Raji (cell line): ENCODE data around the gene PRPF8.

Experiments used
- POLR2A ChIP-seq: IDR thresholded peaks from 2 replicates; pipeline ENCODE4 v1.6.1; 2011; ENCODE audit warnings: low read depth, low read length, control low read depth; ENCODE audit not compliant: insufficient read depth

The PRPF8 gene

GRCh38 chr17:1641065-1641403 lies 43.6 kb downstream of the PRPF8 start:
- TF ChIP-seq POLR2A: no peak

DNA sequence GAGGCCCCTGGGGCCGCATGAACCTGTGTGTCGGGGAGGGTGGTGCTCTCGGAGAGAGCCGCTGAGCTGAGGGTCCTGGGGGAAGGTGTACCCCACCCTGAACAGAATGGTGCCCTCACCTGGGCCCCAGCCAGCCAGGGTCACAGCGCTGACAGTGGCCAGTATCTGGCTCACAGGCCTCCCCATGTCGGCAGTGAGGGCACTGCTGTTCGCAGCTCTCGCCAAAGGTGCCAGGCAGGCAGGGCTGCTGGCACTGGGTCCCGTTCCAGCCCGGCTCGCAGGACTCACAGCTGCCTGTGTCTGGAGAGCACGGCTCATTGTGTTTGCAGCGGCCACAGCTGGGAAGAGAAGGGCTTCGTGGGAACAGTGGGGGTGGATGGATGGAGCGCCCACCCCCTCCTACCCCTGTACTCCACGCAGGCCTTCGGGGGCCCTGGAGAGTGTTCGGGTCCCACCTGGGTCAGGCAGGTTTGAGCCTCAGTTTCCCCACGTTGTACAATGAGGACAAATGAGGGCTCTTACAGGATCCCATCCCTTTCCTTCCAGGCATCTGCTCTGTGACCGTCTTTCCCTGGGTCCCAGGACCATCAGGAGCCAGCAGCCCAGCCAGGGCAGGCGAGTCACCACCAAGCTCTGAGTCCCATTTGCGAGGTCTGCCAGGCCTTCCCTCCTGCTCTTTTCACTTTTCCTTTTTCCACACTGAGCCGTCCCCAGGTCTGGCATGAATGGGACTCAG lies 44.2 kb downstream of the PRPF8 start:
- TF ChIP-seq POLR2A: no peak

GRCh38 chr17:1639549-1640180 lies 45.0 kb downstream of the PRPF8 start:
- no peak for TF ChIP-seq POLR2A

- TF ChIP-seq POLR2A: no peak
These were observed 45.9 kb downstream of the PRPF8 start for GRCh38 chr17:1638624-1639300.

GRCh38 chr17:1638171-1638590 lies 46.5 kb downstream of the PRPF8 start:
- TF ChIP-seq POLR2A: no peak

DNA sequence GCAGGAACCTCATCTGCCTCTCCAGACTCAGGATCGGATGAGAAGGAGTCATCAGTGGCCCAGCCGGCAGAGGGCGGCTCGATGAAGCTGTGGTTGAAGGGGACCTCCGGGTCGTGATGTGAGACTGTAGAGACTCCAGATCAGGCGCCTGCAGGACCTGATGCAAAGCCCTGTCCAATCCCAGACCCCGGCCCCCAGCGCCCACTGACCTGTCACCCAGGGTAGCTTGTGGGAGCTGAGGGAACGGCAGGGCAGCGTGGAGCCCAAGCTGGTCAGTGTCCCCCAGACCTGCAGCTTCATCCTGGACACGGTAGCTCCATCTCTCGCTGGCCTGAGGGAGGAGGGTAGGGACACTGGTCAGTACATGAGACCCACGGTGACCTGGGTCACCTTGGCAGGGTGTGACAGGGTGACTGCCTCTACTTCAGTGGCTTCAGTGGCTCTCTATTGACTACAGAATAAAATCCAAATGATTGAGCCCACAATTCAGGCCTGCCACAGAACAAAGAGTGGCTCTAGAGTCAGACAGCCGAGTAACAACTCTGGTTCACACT lies 47.9 kb downstream of the PRPF8 start:
- no peak for TF ChIP-seq POLR2A

GRCh38 chr17:1635675-1636465 lies 48.8 kb downstream of the PRPF8 start:
- no peak for TF ChIP-seq POLR2A

- no peak for TF ChIP-seq POLR2A
These were observed 49.6 kb downstream of the PRPF8 start for GRCh38 chr17:1634841-1635650.

- TF ChIP-seq POLR2A: no peak
These were observed 54.0 kb downstream of the PRPF8 start for GRCh38 chr17:1630662-1631061.

DNA sequence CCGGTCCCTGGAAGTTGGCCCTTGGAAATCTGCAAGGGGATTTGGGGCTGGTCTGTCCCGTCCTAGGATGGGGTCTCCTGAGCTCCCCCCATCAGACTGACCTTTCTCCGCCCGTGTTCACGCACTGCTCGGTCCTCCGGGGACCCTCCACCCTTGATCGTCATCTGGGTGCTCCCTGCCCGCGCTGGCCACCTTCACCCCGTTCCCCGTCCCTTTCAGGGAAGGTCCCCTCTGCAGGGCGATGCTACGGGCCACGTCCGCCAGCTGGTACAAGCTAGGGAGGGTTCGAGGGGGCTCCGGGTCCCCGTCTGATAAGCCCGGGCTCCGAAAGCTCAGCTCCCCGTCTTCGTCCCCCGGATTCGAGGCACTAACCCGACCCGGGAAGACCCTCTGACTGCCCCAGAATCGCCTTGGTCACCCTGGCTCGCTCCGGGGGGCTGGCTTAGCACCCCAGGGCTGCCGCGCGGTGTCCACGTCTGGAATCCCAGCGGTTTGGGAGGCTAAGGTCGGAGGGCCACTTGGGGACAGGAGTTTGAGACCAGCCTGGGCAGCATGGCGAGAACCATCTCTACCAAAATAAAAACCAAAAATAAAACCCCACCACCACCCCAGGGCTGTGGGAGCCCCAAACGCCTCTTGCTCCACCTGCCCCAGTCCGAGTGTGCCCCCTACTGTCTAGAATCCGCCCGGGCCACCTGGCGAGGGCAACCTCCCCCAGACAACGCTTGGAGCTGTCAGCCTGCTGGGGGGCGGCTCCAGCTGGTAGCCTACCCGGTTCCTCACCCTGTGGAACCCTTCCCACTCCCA lies 55.0 kb downstream of the PRPF8 start:
- TF ChIP-seq POLR2A: no peak

DNA sequence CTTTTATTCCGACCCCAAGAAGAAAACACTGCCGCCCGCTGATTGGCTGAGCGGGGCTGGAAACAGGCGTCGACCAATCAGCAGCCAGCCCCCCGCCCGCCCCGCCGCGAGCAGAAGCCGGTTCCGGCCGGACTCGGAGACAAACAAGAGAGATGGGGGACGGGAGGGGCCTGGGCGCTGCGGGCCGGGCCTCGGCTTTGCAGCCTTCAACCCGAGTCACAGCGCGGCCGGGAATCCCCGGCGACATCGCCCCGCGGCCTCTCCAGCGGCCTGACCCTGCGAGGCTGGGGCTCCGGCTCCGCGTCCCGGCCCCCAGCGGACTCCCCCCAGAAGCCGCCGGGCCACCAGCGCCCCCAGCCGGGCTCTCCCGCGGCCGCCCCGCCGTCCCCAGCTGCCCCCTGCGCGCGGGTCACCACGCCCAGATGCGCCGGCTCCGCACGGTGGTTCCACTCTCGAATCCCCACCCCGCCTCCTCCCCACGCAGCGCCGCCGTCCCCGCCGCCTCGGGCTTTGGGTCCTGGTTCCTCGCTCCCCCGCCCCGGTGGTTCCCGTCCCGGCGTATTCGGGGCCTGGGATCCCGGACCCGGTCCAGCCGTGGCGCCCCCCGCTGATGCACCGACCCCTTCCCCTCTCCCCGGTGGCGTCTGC lies 55.7 kb downstream of the PRPF8 start:
- peak; percentile 30 for TF ChIP-seq POLR2A

GRCh38 chr17:1627982-1628855 lies 56.4 kb downstream of the PRPF8 start, which contains the start of gene SLC43A2:
Gene SLC43A2, minus strand, starts transcription at chr17:1628834. Its CDS starts 960 bp downstream, at chr17:1627874.
- TF ChIP-seq POLR2A: peak; percentile 56; the same call in 1 of the 2 replicates
